Measurements from ENCODE around the gene RPL22.

Gene RPL22

GRCh38 chr1:6234502-6235295 lies 35.3 kb upstream of the RPL22 start:
- Histone ChIP-seq H3K9ac (ENCODE audit: low read length) (peak overlapping the region; percentile 99), H2BK120ac (ENCODE audit: low read depth, low read length) (no peak overlapping the region), H3K79me1 (ENCODE audit: low read length) (peaks cover 14% of the 10 kb centered on the region), H3K23ac (ENCODE audit: low read length) (no peak overlapping the region), H2BK15ac (replicated peaks; ENCODE audit: low read depth) (no peak overlapping the region), H3K27me3 (ENCODE audit: insufficient read depth, low read length, poor library complexity) (peaks cover 1% of the 10 kb centered on the region), H3K18ac (ENCODE audit: low read length) (no peak overlapping the region), H3K79me2 (ENCODE audit: control insufficient read depth, insufficient read depth, low read length) (peaks cover 12% of the 10 kb centered on the region), H3K56ac (ENCODE audit: low read length) (peak overlapping the region; percentile 99), H2BK5ac (ENCODE audit: low read length) (no peak overlapping the region), H3K4ac (ENCODE audit: low read depth, low read length) (no peak overlapping the region), H2AK5ac (ENCODE audit: low read length) (no peak overlapping the region), H4K8ac (ENCODE audit: low read depth, low read length) (no peak overlapping the region), H3K27ac (ENCODE audit: low read depth, low read length) (no peak overlapping the region), H4K5ac (ENCODE audit: low read length) (no peak overlapping the region), H3K4me2 (ENCODE audit: low read length) (peak overlapping the region; percentile 91), H3K36me3 (ENCODE audit: control insufficient read depth, insufficient read depth, low read length) (peaks cover 4% of the 10 kb centered on the region), H3K4me3 (ENCODE audit: low read length) (peak overlapping the region; percentile 95), H3K4me1 (ENCODE audit: control insufficient read depth, low read depth, low read length) (peaks cover 3% of the 10 kb centered on the region)
- DNase-seq, result no peak
- no CpG with 5 or more reads among the region's 20 CpGs for WGBS (ENCODE audit: extremely low coverage, insufficient coverage, low lambda C conversion rate)

GRCh38 chr1:6233376-6233775 lies 34.0 kb upstream of the RPL22 start:
- H2BK5ac ChIP-seq (ENCODE audit: low read length), result no peak overlapping the region
- H2BK120ac ChIP-seq (ENCODE audit: low read depth, low read length), result no peak overlapping the region
- peaks cover 4% of the 10 kb centered on the region for H3K36me3 ChIP-seq (ENCODE audit: control insufficient read depth, insufficient read depth, low read length)
- no peak overlapping the region for H4K8ac ChIP-seq (ENCODE audit: low read depth, low read length)
- DNase-seq, result no peak
- no peak overlapping the region for H3K23ac ChIP-seq (ENCODE audit: low read length)
- H2BK15ac ChIP-seq (replicated peaks; ENCODE audit: low read depth), result no peak overlapping the region
- no peak overlapping the region for H3K56ac ChIP-seq (ENCODE audit: low read length)
- H4K5ac ChIP-seq (ENCODE audit: low read length), result no peak overlapping the region
- H3K27ac ChIP-seq (ENCODE audit: low read depth, low read length), result no peak overlapping the region
- no peak overlapping the region for H3K18ac ChIP-seq (ENCODE audit: low read length)
- H3K9ac ChIP-seq (ENCODE audit: low read length), result no peak overlapping the region
- WGBS (ENCODE audit: extremely low coverage, insufficient coverage, low lambda C conversion rate), result no CpG with 5 or more reads among the region's 1 CpG
- peaks cover 12% of the 10 kb centered on the region for H3K79me2 ChIP-seq (ENCODE audit: control insufficient read depth, insufficient read depth, low read length)
- peaks cover 14% of the 10 kb centered on the region for H3K79me1 ChIP-seq (ENCODE audit: low read length)
- no peak overlapping the region for H3K4me2 ChIP-seq (ENCODE audit: low read length)
- H3K4me1 ChIP-seq (ENCODE audit: control insufficient read depth, low read depth, low read length), result peaks cover 3% of the 10 kb centered on the region
- H2AK5ac ChIP-seq (ENCODE audit: low read length), result no peak overlapping the region
- no peak overlapping the region for H3K4me3 ChIP-seq (ENCODE audit: low read length)
- H3K4ac ChIP-seq (ENCODE audit: low read depth, low read length), result no peak overlapping the region
- H3K27me3 ChIP-seq (ENCODE audit: insufficient read depth, low read length, poor library complexity), result peaks cover 1% of the 10 kb centered on the region

GRCh38 chr1:6225651-6226050 lies 26.3 kb upstream of the RPL22 start:
- Histone ChIP-seq H3K4ac (ENCODE audit: low read depth, low read length) (no peak overlapping the region), H3K27ac (ENCODE audit: low read depth, low read length) (no peak overlapping the region), H4K8ac (ENCODE audit: low read depth, low read length) (no peak overlapping the region), H2BK5ac (ENCODE audit: low read length) (no peak overlapping the region), H3K23ac (ENCODE audit: low read length) (no peak overlapping the region), H2BK15ac (replicated peaks; ENCODE audit: low read depth) (no peak overlapping the region), H3K9ac (ENCODE audit: low read length) (no peak overlapping the region), H3K56ac (ENCODE audit: low read length) (no peak overlapping the region), H3K79me1 (ENCODE audit: low read length) (no peaks in the 10 kb centered on the region), H3K27me3 (ENCODE audit: insufficient read depth, low read length, poor library complexity) (no peaks in the 10 kb centered on the region), H2AK5ac (ENCODE audit: low read length) (no peak overlapping the region), H4K5ac (ENCODE audit: low read length) (no peak overlapping the region), H3K4me3 (ENCODE audit: low read length) (no peak overlapping the region), H3K4me1 (ENCODE audit: control insufficient read depth, low read depth, low read length) (no peaks in the 10 kb centered on the region), H3K79me2 (ENCODE audit: control insufficient read depth, insufficient read depth, low read length) (no peaks in the 10 kb centered on the region), H3K4me2 (ENCODE audit: low read length) (no peak overlapping the region), H2BK120ac (ENCODE audit: low read depth, low read length) (no peak overlapping the region), H3K18ac (ENCODE audit: low read length) (no peak overlapping the region), H3K36me3 (ENCODE audit: control insufficient read depth, insufficient read depth, low read length) (peaks cover 14% of the 10 kb centered on the region)
- no CpG with 5 or more reads among the region's 8 CpGs for WGBS (ENCODE audit: extremely low coverage, insufficient coverage, low lambda C conversion rate)
- DNase-seq, result no peak

GRCh38 chr1:6224718-6225117 lies 25.3 kb upstream of the RPL22 start:
- Histone ChIP-seq H3K23ac (ENCODE audit: low read length) (no peak overlapping the region), H3K4ac (ENCODE audit: low read depth, low read length) (no peak overlapping the region), H3K56ac (ENCODE audit: low read length) (no peak overlapping the region), H3K9ac (ENCODE audit: low read length) (no peak overlapping the region), H4K5ac (ENCODE audit: low read length) (no peak overlapping the region), H4K8ac (ENCODE audit: low read depth, low read length) (no peak overlapping the region), H3K18ac (ENCODE audit: low read length) (no peak overlapping the region), H2AK5ac (ENCODE audit: low read length) (no peak overlapping the region), H3K79me2 (ENCODE audit: control insufficient read depth, insufficient read depth, low read length) (no peaks in the 10 kb centered on the region), H3K4me2 (ENCODE audit: low read length) (no peak overlapping the region), H2BK5ac (ENCODE audit: low read length) (no peak overlapping the region), H3K27ac (ENCODE audit: low read depth, low read length) (no peak overlapping the region), H3K79me1 (ENCODE audit: low read length) (no peaks in the 10 kb centered on the region), H2BK120ac (ENCODE audit: low read depth, low read length) (no peak overlapping the region), H3K4me1 (ENCODE audit: control insufficient read depth, low read depth, low read length) (no peaks in the 10 kb centered on the region), H2BK15ac (replicated peaks; ENCODE audit: low read depth) (no peak overlapping the region), H3K27me3 (ENCODE audit: insufficient read depth, low read length, poor library complexity) (no peaks in the 10 kb centered on the region), H3K4me3 (ENCODE audit: low read length) (no peak overlapping the region), H3K36me3 (ENCODE audit: control insufficient read depth, insufficient read depth, low read length) (peaks cover 14% of the 10 kb centered on the region)
- no CpG with 5 or more reads among the region's 15 CpGs for WGBS (ENCODE audit: extremely low coverage, insufficient coverage, low lambda C conversion rate)
- no peak for DNase-seq

GRCh38 chr1:6223617-6224016 lies 24.2 kb upstream of the RPL22 start:
- WGBS (ENCODE audit: extremely low coverage, insufficient coverage, low lambda C conversion rate), result no CpG with 5 or more reads among the region's 13 CpGs
- no peak overlapping the region for H2BK5ac ChIP-seq (ENCODE audit: low read length)
- no peak overlapping the region for H3K56ac ChIP-seq (ENCODE audit: low read length)
- no peaks in the 10 kb centered on the region for H3K79me2 ChIP-seq (ENCODE audit: control insufficient read depth, insufficient read depth, low read length)
- no peak overlapping the region for H2BK15ac ChIP-seq (replicated peaks; ENCODE audit: low read depth)
- no peaks in the 10 kb centered on the region for H3K4me1 ChIP-seq (ENCODE audit: control insufficient read depth, low read depth, low read length)
- no peak overlapping the region for H2BK120ac ChIP-seq (ENCODE audit: low read depth, low read length)
- no peaks in the 10 kb centered on the region for H3K79me1 ChIP-seq (ENCODE audit: low read length)
- no peak overlapping the region for H3K4me3 ChIP-seq (ENCODE audit: low read length)
- H3K18ac ChIP-seq (ENCODE audit: low read length), result no peak overlapping the region
- no peak overlapping the region for H4K5ac ChIP-seq (ENCODE audit: low read length)
- H3K36me3 ChIP-seq (ENCODE audit: control insufficient read depth, insufficient read depth, low read length), result peaks cover 14% of the 10 kb centered on the region
- H3K23ac ChIP-seq (ENCODE audit: low read length), result no peak overlapping the region
- H3K4ac ChIP-seq (ENCODE audit: low read depth, low read length), result no peak overlapping the region
- DNase-seq, result no peak
- no peaks in the 10 kb centered on the region for H3K27me3 ChIP-seq (ENCODE audit: insufficient read depth, low read length, poor library complexity)
- no peak overlapping the region for H2AK5ac ChIP-seq (ENCODE audit: low read length)
- no peak overlapping the region for H3K9ac ChIP-seq (ENCODE audit: low read length)
- no peak overlapping the region for H3K4me2 ChIP-seq (ENCODE audit: low read length)
- H4K8ac ChIP-seq (ENCODE audit: low read depth, low read length), result no peak overlapping the region
- H3K27ac ChIP-seq (ENCODE audit: low read depth, low read length), result no peak overlapping the region

- Histone ChIP-seq H2BK120ac (ENCODE audit: low read depth, low read length) (no peak overlapping the region), H4K8ac (ENCODE audit: low read depth, low read length) (no peak overlapping the region), H3K4ac (ENCODE audit: low read depth, low read length) (no peak overlapping the region), H3K4me1 (ENCODE audit: control insufficient read depth, low read depth, low read length) (no peaks in the 10 kb centered on the region), H2BK15ac (replicated peaks; ENCODE audit: low read depth) (no peak overlapping the region), H3K4me2 (ENCODE audit: low read length) (no peak overlapping the region), H4K5ac (ENCODE audit: low read length) (no peak overlapping the region), H3K27me3 (ENCODE audit: insufficient read depth, low read length, poor library complexity) (no peaks in the 10 kb centered on the region), H3K79me2 (ENCODE audit: control insufficient read depth, insufficient read depth, low read length) (no peaks in the 10 kb centered on the region), H3K56ac (ENCODE audit: low read length) (no peak overlapping the region), H3K4me3 (ENCODE audit: low read length) (no peak overlapping the region), H3K9ac (ENCODE audit: low read length) (no peak overlapping the region), H2BK5ac (ENCODE audit: low read length) (no peak overlapping the region), H3K18ac (ENCODE audit: low read length) (no peak overlapping the region), H3K27ac (ENCODE audit: low read depth, low read length) (no peak overlapping the region), H3K23ac (ENCODE audit: low read length) (no peak overlapping the region), H3K36me3 (ENCODE audit: control insufficient read depth, insufficient read depth, low read length) (peaks cover 14% of the 10 kb centered on the region), H3K79me1 (ENCODE audit: low read length) (no peaks in the 10 kb centered on the region), H2AK5ac (ENCODE audit: low read length) (no peak overlapping the region)
- whole genome bisulfite sequencing (ENCODE audit: extremely low coverage, insufficient coverage, low lambda C conversion rate), result no CpG with 5 or more reads among the region's 6 CpGs
- DNase-seq, result no peak
Observed at GRCh38 chr1:6222636-6223035, 23.2 kb upstream of the RPL22 start.
